WI38 (cell line): ENCODE results near the gene HELT.
"Not testable (repeated sequence)": the region's sequence is repeated elsewhere in the genome, so short reads cannot be mapped to it uniquely, and the experiment has no call there.

Experiments used
- H3K4me3 ChIP-seq: 2 replicates; pipeline ENCODE4 v1.5.1; 2011; ENCODE audit warnings: low read depth, mild to moderate bottlenecking, control low read depth, low read length
- CTCF ChIP-seq: IDR thresholded peaks from 2 replicates; pipeline ENCODE4 v1.5.1; 2012; ENCODE audit warnings: low read depth, mild to moderate bottlenecking, control low read depth, low read length

The HELT gene

GRCh38 chr4:184992422-184992821 lies 25.9 kb upstream of the HELT start:
- H3K4me3 ChIP-seq = no peak overlapping the region
- no peak for TF ChIP-seq CTCF

GRCh38 chr4:184993247-184993646 lies 25.0 kb upstream of the HELT start:
- TF ChIP-seq CTCF = no peak
- H3K4me3 ChIP-seq = no peak overlapping the region

DNA sequence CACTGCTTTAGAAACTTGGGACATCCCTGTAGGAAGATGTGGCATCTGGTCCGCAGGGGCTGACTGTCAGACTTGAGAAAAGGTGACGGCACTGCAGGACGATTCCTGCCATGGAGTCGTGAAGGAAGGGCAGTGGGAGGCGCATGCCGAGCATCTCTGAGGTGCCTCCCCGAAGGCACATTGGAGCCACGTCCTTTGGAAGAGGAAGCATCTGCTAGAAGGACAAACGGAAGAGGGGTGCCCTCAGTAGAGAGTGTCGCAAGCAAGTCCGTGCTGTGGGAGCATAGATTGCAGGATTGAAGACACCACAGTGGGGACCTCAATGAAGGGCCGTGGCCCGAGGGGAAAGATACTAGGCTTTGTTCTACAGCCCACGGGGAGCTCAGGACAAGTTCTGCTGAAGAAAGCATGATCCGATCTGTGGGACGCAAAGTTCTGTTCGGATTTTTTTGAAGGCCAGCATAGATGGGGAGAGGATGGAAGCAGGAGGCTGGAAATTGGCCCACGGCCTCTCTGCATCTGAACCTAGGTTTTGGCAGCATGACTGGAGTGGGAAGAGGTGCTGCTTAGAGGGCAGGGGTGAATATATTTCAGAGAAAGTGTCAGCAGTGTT lies 24.2 kb upstream of the HELT start:
- TF ChIP-seq CTCF = no peak
- H3K4me3 ChIP-seq = no peak overlapping the region

DNA sequence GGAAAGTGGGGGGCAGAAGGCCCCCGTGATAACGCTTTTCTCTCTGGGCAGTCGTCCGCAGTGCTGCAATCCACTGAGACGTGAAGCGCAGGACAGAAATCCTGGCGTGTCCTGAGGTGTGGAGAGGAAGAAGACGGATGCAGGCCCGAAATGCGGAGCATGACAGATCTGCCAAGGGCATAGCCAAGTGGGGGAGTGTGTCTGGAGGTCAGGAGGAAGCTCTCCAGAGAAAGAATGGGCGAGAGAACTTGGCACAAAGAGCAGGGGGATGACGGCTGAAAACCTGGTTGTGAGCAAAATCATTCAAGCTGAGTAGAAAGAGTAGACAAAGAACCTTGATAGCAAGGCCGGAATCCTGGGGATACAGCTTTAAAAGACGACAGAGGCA lies 23.7 kb upstream of the HELT start:
- no peak overlapping the region for H3K4me3 ChIP-seq
- no peak for TF ChIP-seq CTCF

DNA sequence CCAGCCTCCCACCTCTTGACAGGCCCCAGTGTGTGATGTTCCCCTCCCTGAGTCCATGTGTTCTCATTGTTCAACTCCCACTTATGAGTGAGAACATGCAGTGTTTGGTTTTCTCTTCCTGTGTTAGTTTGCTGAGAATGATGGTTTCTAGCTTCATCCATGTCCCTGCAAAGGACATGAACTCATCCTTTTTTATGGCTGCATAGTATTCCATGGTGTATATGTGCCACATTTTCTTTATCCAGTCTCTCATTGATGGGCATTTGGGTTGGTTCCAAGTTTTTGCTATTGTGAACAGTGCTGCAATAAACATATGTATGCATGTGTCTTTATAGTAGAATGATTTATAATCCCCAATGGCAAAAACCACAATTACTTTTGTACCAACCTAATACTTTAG lies 20.6 kb upstream of the HELT start:
- H3K4me3 ChIP-seq = not testable (repeated sequence)

DNA sequence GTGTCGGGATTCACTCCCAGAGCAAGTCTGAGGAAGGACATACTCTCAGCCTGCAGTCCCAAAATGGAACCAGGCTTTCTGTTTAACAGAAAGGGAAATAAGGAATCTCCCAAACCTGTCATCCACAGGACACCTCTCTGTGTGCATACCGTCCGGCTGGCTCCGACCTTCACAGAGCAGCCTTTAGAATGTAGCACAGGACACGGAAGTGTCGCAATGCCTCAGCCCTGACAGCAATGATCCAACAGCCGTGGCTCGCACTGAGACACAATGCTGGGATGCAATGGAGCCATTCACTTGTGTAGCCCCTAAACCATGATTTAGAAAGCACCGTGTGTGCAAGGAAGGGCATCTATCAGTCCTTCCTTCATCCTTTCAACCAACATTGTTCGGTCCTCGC lies 15.5 kb upstream of the HELT start:
- TF ChIP-seq CTCF = no peak
- no peak overlapping the region for H3K4me3 ChIP-seq

GRCh38 chr4:185003596-185004351 lies 14.5 kb upstream of the HELT start:
- TF ChIP-seq CTCF = no peak

More at GRCh38 chr4:185003596-185004351, 14.5 kb upstream of the HELT start:
- no peak overlapping the region for H3K4me3 ChIP-seq
